Uterus (tissue), 2 donors: ENCODE measurements around the gene ANAPC15.

Experiments used
- CTCF ChIP-seq, 4 experiments: fragments of 200-600 bp in 2 of 4; fragments of 450-650 bp in 2 of 4; sonication (generic) in 2 of 4; IDR thresholded peaks; one replicate each; pipeline ENCODE4 v1.5.1; 2016 to 2019; ENCODE audit warnings: antibody characterized with exemption in 4 of 4, mild to moderate bottlenecking in 2 of 4, moderate library complexity in 1 of 4
- POLR2A ChIP-seq, 2 donors: fragments of 450-650 bp; IDR thresholded peaks; one replicate each; pipeline ENCODE4 v1.6.1; 2016; ENCODE audit warnings: antibody characterized with exemption in 2 of 2, mild to moderate bottlenecking in 1 of 2, moderate library complexity in 1 of 2

- TF ChIP-seq CTCF (IDR thresholded peaks at IDR 0.05) (no peak), POLR2A (IDR thresholded peaks at IDR 0.05) (no peak)
Measured at GRCh38 chr11:72119198-72119597, 6.7 kb upstream of the ANAPC15 start.
